ENCODE results near the gene MAPRE3.

Gene MAPRE3

GRCh38 chr2:27018142-27018541, 47.7 kb downstream of the MAPRE3 start:
- DNase-seq = no peak

DNA sequence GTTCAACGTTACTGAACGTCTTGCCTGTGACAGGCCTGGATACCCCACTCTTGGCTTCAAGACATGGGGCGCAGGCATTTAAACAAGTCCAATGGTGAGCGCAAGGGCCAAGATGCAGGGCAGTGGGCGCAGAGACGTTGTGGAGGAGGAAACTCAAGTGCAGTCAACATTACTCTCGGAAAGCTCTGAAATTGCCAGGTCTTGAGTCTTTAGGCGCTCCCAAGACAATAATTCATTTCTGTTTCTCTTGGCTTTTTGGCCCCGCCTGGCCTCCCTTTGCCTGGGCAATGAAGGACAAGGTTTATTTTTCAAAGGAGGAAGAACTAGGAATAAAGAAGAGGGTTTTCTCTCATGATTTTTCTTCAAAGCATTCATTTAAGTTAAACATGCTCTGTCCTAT, 49.0 kb downstream of the MAPRE3 start:
- DNase-seq = no peak

- DNase-seq = no peak
Measured at GRCh38 chr2:27019931-27020855, 49.8 kb downstream of the MAPRE3 start.

DNA sequence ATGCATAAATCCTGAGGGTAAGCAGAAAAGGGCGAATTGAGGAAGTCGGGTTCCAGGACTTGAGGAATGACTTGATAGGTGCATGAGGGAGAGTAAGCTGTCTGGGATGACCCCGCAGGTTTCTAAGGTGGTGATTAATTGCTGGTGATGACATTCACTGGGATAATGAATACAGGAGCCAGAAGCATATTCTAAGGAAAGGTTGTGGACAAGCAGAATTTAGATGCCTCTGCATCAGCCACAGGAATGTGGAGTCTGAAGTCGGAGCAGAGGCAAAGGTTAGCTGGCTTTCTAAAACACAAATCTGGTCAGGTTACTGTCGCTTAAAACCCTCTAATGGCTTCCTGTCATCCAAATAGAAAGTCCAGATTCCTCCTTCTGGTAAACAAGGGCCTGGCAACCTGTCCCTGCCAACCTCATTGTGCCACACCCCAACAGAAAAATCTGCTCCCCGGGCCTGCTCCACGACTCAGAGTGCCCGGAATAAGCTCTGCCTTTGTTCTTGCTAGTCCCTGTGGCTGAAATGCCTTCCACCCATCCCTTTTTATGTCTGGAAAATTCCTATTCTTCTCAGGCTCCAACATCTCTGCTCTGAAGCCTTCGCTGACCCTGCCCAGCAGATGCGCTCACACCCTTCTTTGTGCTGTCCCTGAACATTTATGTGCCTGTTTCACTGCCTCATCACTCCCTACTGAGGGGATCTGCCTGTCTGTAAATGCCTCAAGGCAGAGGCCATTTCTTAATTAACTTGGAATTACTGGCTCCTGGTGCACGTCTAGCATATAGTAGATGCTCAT, 51.0 kb downstream of the MAPRE3 start:
- DNase-seq = no peak

GRCh38 chr2:27023740-27024139, 53.3 kb downstream of the MAPRE3 start:
- no peak for DNase-seq

DNA sequence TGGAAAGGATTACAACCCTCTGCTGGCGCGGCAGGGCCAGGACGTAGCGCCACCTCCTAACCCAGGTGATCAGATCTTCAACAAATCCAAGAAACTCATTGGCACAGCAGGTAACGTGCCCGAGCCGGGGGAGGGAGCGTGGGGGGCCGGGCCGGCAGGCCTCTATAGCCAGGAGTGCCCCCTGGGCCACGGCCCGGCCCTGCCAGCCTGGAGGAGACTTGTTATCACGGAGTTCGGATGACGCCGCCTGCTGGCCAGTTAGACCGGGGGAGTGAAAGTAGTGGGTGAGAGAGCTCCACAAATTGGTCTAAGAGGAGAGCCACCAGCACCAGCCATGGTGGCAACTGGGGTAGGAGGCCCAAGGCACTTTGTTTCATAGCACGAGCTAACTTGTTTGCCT, 53.8 kb downstream of the MAPRE3 start:
- DNase-seq = no peak

DNA sequence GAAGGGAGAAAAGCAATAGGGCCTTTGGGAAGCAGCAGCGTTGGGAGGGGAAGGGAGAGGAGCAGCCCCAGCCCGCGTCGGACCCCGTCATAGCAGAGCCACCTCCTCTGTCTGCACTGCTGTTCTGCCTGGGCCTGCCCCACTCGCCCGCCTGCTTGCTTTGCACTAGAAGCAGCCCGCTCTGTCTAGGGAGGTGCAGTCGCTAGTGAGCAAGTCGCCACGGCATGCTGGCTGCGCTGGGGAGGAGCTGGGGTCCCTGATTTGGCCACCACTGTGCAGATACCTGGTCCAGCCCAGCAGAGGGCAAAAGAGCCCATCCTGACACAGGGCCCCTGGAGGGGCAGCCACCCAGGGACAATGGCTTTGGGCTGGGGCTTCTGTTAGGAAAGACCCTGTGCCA, 54.4 kb downstream of the MAPRE3 start:
- DNase-seq = no peak

DNA sequence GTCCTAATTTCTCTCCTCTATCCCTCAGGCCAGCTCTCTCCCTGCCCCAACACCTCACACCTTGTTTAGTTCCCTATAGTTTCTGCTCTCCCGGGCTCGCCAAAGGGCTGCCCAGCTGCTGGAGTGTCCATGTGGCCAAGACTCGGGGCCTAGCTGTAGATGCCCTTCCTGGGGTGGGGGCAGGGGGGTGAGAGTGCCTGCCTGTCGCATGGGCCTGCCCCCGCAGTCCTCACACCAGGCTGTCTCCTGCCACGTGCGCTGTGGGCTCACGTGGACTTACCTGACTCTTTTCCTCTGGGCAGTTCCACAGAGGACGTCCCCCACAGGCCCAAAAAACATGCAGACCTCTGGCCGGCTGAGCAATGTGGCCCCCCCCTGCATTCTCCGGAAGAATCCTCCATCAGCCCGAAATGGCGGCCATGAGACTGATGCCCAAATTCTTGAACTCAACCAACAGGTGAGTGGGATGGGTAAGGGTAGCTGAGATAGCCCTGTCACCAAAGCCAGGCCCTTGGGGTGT, 54.9 kb downstream of the MAPRE3 start:
- no peak for DNase-seq

DNA sequence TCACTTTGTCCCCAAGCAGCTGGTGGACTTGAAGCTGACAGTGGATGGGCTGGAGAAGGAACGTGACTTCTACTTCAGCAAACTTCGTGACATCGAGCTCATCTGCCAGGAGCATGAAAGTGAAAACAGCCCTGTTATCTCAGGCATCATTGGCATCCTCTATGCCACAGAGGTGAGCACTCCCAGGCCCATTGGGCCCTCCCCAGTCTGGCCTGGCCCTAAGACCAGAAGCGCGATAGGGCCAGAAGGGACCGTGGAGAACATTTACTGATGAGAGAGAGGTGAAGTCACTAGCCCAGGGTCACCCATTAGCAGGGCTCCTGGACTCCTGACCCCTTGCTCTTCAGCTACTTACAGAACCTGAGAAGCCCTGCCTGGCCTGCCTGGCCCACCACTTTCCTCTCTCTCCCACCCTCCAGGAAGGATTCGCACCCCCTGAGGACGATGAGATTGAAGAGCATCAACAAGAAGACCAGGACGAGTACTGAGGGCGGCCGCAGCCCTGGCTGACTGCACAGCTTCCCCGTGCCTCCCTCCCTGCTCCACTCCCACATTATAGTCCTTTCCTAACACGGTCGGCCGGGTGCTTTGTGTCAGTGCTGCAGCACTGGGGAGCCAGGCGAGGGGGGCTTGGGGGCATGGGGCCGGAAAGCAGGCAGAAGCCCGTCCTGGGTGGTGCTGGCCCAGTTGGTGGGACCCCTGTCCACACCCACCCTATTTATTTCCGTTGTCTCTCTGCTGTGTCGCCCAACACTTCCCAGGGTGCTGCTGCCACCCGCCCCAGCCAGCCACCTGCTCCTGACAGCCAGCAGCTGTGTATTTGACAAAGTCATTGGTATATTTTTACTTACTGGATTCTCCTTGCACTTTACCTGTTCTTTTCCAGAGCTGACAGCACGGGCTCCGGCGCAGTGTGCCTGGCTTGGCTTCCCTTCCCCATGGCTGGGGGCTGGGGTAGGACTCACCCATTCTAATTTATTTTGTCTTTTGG, 55.7 kb downstream of the MAPRE3 start:
- no peak for DNase-seq

DNA sequence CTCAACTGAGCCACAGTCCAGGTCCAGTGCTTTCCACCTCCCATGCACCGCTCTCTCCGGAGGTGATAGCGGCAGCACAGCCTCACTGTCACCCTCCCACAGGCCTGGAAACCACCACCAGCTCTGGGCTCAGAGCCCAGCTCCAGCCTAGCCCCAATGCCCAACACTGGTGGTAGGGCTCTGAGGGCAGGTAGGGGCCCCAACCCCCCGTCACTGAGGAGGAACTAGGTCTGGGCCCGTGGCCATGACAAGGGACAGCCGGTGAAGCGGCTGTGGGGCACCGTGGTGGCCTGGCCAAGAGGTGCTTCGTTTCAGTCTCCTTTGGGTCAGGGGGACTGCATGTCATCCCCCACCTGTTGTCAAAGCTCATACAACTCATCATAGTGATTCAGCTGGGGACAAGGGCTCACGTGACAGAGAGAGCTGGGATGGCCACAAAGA, 56.8 kb downstream of the MAPRE3 start:
- DNase-seq = no peak

GRCh38 chr2:27029051-27029450, 58.6 kb downstream of the MAPRE3 start:
- no peak for DNase-seq

GRCh38 chr2:27032495-27033252, 62.2 kb downstream of the MAPRE3 start, which contains the start of gene TMEM214:
Gene TMEM214 (plus strand): TSS chr2:27032965. CDS start chr2:27033016, 51 bp downstream.
- peak; percentile 65 for DNase-seq

- no peak for DNase-seq
Measured at GRCh38 chr2:27033253-27033852, 62.9 kb downstream of the MAPRE3 start.

DNA sequence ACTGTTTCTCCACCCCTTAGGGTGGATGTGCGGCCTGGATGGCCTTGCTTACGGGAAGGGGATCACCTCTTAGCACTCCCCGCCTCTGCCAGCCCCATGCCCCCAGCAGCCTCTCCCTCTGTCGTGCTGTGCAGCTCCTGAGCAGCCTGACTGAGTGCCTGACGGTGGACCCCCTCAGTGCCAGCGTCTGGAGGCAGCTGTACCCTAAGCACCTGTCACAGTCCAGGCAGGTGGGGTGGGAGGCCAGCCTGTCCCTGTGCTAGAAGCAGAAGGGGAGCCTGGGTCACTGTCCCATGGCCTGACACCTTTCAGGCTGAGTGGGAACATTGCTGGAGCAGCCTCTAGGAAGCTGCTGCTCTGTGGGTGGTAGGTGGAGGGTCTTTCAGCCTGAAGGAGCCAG, 67.6 kb downstream of the MAPRE3 start:
- DNase-seq = no peak

DNA sequence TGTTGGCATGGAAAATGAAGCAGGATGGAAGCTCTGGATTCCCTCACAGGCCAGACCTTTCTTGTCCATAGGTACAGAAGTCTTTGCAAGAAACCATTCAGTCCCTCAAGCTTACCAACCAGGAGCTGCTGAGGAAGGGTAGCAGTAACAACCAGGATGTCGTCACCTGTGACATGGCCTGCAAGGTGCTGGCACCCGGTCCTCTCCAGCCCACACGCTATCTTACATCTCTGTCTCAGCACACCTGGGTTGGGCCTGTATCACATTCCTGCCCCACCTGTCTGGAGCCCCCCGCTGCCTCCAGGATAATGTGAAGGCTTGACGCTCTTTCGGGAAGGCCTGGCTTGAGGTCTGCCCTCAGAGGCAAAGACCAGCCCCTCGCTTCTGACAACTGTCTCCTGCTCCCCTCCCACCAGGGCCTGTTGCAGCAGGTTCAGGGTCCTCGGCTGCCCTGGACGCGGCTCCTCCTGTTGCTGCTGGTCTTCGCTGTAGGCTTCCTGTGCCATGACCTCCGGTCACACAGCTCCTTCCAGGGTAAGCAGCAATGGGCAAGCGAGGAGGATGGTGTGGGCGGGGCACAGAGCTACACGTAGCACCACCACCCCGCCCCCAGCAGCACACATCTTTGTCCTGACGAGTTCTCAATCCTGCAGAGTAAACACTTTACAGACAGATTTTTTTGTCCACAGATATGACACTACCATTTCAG, 68.3 kb downstream of the MAPRE3 start:
- DNase-seq = no peak

- no peak for DNase-seq
Measured at GRCh38 chr2:27039426-27039825, 69.0 kb downstream of the MAPRE3 start.

DNA sequence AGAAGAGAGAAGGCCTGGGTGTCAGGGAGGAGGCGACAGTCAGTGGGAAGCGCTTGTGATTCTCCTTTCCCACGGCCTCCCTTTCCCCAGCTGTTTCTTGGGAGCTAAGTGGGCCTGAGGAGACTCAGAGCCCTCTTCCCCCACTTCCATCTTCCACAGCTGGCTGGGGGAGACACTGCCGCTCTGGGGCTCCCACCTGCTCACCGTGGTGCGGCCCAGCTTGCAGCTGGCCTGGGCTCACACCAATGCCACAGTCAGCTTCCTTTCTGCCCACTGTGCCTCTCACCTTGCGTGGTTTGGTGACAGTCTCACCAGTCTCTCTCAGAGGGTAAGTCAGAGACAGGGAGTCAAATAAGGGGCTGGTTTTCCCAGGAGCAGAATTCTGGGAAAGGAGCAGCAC, 69.4 kb downstream of the MAPRE3 start:
- DNase-seq = no peak

GRCh38 chr2:27040282-27040681, 69.8 kb downstream of the MAPRE3 start:
- DNase-seq = no peak

DNA sequence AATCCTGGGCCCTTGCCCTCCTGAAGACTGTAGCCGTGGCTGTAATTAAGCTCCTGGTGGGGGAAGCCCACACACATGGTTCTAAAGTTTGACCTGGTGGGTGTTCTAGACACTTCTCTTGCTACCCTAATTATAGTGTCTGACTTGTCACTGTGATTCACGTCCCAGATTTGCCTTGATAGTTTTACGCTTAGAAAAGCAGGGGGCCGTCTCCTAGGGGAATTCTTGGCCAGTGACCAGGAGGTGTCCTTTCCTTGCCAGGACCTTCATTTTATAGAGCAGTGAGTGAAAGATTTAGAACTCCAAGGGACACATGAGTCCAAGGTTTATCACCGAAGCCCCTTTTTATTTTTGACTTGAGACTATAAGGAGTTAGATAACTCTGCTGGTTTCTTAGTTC, 71.3 kb downstream of the MAPRE3 start:
- no peak for DNase-seq

DNA sequence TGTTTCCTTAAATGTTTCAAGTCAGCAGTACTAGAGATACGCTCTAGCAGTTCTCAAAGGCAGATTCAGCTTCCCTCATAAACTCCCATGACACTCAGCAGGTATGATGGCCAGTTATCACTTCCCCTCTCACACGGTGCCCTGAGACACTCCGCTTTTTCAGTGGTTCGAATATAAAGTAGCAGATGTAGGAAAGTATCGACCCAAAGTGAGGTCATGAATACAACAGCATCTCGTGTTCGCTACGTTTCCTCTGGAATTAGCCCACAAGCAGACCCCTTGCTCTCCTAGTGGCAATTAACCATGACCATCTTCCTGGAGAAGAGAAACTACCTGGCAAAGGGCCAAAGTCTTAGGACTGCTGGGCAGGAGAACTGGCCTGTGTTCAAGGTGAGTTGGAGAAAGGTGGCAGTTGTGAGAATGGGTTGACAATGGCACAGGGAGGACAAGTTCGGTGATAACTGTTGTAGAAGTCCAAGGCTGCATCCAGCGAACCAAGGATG, 71.8 kb downstream of the MAPRE3 start:
- no peak for DNase-seq

All from NCI-H1436 (cell line).